HG03342 (cell line): Measurements from ENCODE around the gene ILF3.
"Not testable (repeated sequence)": the region's sequence is repeated elsewhere in the genome, so short reads cannot be mapped to it uniquely, and the experiment has no call there.

Experiments
- ATAC-seq: cut with Tn5 transposase; IDR thresholded peaks from one replicate; pipeline ENCODE4 v1.9.1; 2021; ENCODE audit warnings: mild to moderate bottlenecking, moderate library complexity; ENCODE audit not compliant: unreplicated experiment

Gene ILF3

GRCh38 chr19:10671922-10672321 is 17.8 kb downstream of the ILF3 start:
- ATAC-seq: not testable (repeated sequence)

- not testable (repeated sequence) for ATAC-seq
These were observed 21.1 kb downstream of the ILF3 start for GRCh38 chr19:10675214-10675613.

- no peak for ATAC-seq
These were observed 23.6 kb downstream of the ILF3 start for GRCh38 chr19:10677751-10678150.

- ATAC-seq: no peak
These were observed 24.7 kb downstream of the ILF3 start for GRCh38 chr19:10678813-10679212.

- ATAC-seq: no peak
These were observed 25.6 kb downstream of the ILF3 start for GRCh38 chr19:10679743-10680142.

- no peak for ATAC-seq
These were observed 26.5 kb downstream of the ILF3 start for GRCh38 chr19:10680545-10681135.

- no peak for ATAC-seq
These were observed 27.5 kb downstream of the ILF3 start for GRCh38 chr19:10681658-10682057.

GRCh38 chr19:10682397-10683063 is 28.4 kb downstream of the ILF3 start:
- ATAC-seq: no peak

GRCh38 chr19:10683064-10683426 is 28.9 kb downstream of the ILF3 start:
- no peak for ATAC-seq

DNA sequence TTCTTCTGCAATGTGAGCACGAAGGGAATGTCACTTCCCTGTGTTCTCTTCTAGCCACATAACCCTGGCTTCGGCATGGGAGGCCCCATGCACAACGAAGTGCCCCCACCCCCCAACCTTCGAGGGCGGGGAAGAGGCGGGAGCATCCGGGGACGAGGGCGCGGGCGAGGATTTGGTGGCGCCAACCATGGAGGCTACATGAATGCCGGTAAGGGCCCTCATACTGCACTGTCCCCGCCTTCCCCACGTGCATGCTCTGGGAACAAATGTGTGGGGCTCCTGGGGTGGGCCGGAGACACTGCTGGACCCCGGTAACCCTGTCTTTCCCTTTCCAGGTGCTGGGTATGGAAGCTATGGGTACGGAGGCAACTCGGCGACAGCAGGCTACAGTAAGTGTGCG is 29.4 kb downstream of the ILF3 start:
- no peak for ATAC-seq

DNA sequence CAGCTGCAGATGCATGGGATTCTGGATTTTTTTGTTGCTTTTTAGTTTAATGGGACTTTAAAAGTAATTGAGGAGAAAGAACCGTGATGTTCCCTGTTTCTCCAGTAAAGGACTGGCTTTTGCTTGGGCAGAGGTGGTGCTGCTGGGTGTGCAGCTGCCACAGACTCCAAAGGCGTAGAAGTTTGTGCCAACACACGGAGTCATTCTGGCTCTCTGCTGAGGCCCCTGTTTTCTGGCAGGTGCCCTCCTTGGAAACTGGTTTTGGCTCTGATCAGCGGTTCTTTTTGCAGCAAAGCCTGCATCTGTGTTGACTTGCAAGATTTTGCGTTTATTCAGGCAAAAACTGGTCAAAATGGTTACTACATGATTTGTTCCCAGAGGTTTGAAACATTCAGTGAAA is 31.1 kb downstream of the ILF3 start:
- ATAC-seq: no peak

DNA sequence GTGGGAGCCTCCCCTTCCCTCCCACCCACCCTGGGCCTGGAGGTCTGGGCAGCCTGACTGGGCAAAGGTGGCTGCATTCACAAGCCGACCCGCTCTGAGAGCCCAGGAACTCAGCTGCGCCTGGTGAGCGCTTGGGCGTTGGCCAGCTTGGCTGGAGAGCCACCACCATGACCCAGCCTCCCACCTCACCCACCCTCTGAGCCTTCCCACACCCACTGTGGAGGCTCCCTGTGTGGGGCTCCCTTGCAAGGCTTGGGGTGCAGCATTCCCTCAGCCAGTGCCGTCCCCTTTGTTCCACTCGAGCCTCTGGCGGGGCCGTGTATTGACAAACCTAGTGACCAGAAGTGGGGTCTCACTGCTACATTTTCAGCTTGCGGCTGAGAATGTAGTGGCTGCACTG is 32.0 kb downstream of the ILF3 start:
- ATAC-seq: no peak

- no peak for ATAC-seq
These were observed 32.7 kb downstream of the ILF3 start for GRCh38 chr19:10686661-10687517.

GRCh38 chr19:10687518-10688288 is 33.6 kb downstream of the ILF3 start:
- no peak for ATAC-seq

- ATAC-seq: no peak
These were observed 34.6 kb downstream of the ILF3 start for GRCh38 chr19:10688545-10689280.

GRCh38 chr19:10690341-10690781 is 36.2 kb downstream of the ILF3 start:
- no peak for ATAC-seq

DNA sequence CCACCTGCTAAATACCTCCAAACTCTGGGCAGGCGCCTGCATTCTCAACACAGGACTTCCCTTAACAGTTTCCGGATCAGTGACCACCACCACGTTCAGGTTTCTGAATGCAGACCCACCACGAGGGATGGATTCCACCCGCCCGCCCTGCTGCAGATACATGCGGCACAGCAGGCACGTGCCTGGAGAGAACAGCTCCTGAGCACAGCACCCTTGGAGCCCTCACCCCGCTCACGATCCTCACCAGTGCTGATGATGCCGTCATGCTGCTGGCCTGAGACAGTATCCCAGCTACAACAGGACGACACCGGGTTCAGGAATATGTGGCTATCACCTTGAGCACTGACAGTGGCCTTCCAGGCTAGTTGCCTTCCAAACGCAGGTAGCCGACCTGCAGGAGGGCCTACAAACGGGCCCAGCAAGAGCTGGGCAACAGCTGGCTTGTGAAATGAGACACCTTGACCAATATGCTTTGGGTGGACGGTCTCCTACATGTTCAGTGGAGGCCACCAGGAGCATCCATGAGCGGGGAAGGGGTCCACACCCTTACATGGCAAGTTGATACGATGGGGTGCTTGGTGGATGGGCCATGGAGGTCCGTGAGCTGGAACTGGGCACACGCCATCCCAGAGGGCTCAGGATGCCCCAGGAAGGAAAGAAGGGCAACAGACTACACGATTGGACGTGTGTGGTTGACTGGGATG is 37.2 kb downstream of the ILF3 start:
- ATAC-seq: no peak

DNA sequence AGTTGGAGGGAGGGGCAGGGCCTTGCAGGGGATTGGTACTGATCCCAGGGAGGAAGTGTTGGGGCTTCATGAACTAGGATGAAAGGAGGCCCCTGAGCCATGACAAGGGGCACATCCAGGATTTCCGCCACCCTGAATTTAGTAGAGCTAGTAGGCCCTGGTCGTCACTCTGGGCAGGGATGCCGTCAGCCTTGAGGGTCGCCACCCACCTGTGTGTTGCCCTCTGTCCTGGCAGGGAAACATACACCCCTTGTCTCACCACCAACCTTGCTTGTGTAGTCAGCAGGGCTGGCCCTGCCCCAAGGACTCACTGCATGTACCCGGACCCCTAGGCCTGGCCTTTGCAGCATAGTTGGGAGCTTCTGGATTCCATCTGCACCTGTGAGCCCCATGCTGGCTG is 37.7 kb downstream of the ILF3 start:
- ATAC-seq: no peak

- no peak for ATAC-seq
These were observed 38.6 kb downstream of the ILF3 start for GRCh38 chr19:10692673-10693264.
